SKM-1 treated with dmso at 0.1 percent for 144 hours (cell line): Measurements from ENCODE around the gene HIVEP3.

Source experiments
- DNase-seq: peaks from one replicate; lab custom pipeline; 2025; ENCODE audit not compliant: unreplicated experiment; lab: John Stamatoyannopoulos, UW

Gene HIVEP3

DNA sequence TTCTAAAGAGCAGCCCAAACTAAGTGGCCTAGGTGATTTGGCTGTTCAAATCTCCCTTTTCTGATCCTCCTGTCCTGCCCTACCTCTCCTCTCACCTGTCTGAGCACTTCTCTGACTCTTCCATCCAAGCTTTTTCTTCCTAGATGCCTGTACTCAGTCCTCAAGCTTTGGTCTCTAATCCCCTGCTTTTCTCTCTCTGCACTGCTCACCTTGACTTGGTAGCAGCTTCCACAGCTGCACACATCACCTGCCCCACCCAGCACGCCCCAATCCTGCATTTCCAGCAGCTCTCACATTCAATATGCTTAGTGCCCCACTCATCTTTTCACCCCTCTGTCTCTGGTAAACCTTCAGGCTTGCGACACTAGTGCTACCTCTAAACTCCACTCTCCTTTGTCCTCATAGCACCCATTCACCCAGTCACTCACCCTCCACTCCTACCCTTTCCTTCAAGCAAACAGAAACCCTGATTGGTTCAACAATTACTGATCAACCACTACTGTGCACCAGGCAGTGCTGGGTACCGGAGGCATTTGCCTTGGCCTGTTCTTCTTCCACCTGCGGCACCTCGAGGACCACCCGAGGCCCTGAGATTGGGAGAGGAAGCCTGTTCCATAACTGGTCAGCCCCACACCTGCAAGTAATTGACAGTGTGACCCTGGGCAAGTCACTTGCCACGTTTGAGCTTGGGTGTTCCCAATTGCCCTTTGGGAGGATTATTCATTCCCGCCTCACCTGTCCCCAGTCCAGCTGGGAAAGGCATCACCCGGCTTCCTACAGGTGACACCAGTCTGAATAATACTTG lies 298.2 kb downstream of the HIVEP3 start:
- DNase-seq, result no peak

DNA sequence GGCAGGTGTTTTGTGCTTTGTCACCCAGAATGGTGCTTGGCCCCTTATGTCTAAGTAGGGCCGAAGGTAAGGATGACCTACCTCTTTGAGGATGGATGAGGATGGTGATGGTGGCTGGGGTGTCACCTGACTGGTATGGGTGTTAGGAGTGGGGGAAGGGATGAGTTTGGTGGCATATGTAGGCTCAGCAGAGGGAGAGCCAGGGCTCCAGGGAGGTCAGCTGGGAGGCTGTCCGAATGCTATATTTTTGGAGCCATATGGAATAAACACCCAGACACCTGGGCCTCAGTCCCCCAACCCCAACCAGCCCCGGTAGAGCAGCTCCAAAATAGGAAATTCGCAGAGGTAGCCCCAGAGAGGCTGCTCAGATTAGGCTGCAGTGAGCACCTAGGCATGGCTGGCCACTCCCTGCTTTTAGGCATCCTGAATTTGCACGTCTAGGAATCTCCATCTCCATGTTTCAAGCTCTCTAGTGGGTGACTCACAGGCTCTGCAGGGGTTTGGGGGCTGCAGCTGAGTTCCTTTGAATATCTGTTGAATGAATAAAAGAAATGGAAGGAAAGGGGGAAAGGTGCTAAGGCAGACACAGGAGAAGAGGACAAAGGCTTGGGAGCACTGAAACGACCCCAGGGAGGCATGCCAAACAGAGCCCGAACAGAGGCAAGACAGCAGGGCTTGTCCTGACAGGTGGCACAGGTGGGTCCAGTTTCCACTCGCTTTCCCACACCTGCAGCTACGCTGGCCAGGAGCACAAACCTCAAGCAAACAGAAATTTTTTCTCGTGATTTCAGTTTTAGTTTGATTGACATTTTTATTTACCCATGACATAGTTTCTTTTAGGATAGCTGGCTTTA lies 299.0 kb downstream of the HIVEP3 start:
- DNase-seq, result no peak

DNA sequence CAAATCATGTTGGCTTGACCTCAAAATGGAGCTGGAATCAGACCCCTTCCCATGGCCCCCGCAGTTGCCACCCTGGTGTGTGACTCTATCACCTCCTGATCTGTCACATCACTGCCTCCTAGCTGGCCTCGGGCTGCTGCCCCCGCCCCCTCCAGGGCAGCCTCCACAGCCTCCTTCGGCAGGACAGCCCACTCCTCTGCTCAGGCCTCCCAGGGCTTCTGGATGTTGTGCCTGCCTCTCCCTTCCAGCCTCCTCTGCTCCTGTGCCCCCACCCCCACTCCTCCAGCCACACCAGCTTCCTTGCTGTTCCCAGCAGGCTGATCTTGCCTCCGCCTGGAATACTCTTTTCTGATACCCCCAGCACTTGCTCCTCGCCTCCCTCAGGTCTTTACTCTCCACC lies 299.9 kb downstream of the HIVEP3 start:
- DNase-seq, result no peak

DNA sequence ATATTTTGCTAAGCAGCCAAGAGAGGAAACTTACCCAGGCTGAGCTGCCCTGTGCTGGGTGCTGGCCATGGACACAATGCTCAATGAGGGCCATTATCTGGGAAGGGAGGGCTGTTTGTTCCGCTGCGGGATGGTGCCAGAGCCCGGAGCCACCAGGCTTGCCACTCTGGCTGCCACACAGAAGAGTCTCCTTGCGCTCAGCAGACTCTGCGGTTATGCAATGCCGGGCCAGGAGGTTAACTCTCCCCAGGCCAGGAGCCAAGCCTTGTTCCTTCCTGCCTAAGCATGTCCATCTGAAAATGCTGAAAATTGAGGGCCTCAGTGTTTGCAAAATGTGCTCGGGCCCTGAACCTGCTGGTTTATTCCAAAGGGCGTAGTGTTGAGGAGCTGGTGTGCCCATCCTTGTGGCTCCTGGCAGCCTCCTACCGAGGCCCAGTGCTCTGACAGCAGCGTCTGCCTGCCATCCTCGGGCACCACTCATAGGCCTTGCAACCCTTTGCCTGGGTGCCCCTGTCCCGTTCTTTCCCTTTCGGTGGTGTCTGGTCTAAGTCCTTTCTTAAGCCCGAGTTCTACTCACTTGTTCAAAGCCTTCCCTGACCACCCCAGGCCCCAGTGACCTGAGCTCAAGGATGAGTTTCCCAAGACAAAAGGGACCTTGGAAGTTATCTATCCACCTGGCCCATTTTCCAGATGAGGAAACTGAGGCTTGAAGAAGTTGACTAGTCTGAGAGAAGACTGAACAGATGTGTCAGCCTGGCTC lies 300.5 kb downstream of the HIVEP3 start:
- DNase-seq, result peak; percentile 30

DNA sequence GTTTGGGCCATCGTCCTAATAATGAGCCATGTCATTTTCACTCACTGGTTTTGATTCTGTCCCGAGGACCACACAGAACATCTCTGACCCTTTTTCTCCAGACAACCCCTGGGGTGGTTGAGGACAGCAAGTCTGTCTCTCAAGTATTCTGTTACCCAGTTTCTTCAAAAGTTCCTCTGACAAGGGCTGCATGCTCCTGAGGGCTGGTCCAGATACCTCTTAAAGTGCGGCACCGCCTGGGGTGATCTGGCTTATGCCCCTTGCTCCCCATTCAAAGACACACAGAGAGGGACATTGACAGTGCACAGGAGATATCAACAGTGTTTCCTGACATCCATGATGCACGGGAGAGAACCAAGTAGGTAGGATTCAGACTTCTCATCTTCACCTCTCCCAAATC lies 301.4 kb downstream of the HIVEP3 start:
- no peak for DNase-seq

DNA sequence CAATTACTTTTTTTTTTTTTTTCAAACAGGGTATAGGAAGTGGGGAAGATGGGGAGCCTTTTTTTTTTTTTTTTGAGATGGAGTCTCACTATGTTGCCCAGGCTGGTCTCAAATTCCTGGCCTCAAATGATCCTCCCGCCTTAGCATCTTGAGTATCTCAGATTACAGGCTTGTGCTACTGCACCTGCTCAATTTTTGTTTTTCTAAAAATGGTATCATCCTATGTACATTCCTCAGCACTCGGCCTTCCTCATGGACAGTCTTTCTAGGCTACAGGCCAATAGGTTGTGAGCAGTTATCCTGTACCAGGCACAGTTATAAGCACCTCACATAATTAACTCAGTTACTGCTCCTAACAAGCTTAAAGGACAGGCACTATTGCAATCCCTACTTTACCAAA lies 302.2 kb downstream of the HIVEP3 start:
- no peak for DNase-seq

DNA sequence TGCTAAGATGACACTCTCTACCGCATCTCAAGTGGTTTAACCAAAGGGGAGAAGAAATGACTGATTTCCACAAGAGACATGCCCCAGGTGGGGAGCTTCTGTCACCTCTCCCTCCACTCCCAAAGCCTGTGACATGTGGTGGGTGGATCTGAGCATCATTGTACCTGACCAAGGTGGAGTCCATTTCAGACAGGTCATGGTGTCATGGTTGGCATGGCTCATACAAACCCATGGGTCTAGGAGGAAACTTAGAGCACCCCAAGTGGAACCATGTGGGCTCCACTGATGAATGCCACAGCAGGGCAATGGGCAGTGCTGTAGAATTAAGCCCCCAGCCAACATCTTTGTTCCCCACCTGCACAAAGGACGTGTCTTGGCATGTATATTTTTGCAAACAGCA lies 302.7 kb downstream of the HIVEP3 start:
- no peak for DNase-seq

DNA sequence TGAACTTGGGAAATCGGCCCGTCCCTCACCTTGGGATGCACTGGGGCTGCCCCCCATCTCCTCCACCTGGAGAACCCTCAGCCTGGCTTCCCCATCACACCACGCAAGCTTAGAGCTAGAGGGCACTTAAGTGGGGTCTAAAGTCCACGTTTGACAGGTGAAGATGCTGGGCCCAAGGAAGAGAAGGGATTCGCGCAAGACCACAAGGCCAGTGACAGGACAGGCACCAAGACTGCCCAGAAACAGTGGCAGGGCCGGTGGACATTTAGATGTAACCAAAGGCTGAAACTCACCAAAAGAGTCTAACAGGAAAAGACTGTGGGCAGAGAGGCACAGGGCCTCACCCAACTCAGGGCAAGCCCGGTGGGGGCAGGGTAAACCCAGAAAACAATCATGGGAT lies 303.4 kb downstream of the HIVEP3 start:
- no peak for DNase-seq

DNA sequence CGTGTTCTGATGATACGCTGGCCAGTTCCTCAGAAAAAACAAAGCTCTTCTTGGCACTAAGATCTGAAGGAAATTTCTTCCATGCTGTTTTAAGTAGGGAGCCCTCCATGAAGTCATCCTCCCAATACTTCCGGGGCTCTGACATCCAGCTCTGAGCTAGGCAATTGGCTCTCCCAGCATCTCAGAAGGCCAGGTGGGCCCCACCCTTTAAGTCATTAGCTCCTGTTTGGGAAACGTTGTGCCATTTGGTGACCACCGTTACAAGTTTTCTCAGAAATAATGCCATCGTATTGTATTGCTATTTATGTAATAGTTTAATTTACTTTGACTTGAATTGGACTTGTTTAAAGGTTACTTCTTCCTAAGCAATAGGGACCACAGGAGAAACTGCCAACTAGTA lies 303.9 kb downstream of the HIVEP3 start:
- DNase-seq, result no peak

DNA sequence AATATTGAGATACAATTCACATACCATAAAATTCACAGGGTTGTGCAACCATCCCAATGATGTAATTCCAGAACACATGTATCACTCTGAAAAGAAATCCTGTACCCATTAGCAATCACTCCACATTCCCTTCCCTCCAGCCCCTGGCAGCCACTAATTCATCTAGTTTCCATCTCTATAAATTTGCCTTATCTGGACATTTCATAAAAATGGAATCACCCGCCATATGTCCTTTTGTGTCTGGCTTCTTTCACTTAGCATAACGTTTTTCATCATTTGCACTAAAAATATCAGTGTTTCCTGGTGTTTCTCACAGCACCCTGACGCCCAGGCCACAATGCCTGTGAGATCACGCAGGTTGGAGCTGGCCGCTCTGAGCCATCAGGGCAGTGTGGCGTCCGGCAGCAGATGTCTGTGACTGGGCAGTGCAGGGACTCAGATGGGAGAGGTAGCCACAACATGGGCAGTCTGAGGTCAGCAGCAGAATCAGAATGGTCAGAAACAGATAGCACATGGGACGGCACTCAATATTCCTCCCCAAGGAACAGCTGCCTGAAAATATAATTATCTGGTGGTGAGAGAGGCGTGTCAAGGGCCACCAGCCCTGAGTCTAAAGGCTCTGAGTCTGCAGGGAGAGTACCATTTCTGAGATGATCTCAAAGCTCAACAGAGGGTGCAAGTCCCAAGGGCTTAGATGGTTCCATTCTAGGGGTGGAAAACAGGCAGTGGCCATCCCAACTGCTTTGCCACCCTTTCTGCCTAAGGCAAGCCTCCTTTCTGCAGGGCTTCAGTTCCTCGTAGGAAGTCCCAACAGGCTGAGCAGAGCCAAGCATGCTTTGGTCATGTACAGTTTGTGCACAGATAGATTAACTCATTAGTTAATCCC lies 304.8 kb downstream of the HIVEP3 start:
- no peak for DNase-seq

DNA sequence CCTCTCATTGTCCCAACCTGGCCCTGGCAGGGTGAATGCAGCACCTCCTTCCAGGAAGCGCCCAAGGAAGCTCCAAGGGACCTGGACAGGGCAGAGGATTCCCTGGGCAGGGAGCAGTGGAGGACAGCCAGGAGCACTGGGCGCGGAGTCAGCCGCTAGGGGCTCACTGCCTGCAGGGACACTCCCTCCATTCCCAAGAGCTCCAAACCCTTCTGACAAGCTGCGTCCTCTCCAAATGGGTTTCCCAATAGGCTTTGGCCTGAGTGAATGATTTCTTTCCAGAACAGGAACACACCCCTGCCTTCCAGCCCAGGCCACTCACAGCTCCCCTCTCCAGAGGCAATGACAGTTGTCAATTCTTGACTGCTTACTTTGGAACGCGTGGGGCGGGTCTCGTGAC lies 305.8 kb downstream of the HIVEP3 start:
- DNase-seq, result no peak

DNA sequence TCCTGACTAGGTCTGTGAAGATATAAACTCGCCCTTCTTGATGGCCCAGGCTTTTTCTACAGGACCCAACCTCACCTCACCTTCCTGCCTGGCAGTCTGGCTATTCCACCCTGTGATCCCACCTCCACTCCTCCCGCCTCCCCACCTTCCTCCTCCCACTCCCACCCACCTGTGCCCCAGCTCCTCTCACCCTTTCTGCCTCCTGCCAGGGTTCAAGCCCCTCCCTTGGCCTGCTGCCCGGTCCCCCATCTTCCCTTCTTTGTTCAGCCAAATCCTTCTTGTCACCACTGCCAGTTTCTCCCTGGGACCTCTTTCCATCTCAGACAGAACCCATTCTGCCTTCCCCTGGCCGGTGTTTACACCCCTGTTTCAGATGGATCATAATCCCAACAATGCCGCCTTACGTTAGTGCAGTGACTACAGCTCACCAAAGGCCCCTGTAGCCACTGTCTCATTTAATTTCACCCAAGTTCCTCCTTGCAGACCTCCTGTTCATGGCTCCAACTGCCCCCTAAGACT lies 306.7 kb downstream of the HIVEP3 start:
- DNase-seq, result no peak

DNA sequence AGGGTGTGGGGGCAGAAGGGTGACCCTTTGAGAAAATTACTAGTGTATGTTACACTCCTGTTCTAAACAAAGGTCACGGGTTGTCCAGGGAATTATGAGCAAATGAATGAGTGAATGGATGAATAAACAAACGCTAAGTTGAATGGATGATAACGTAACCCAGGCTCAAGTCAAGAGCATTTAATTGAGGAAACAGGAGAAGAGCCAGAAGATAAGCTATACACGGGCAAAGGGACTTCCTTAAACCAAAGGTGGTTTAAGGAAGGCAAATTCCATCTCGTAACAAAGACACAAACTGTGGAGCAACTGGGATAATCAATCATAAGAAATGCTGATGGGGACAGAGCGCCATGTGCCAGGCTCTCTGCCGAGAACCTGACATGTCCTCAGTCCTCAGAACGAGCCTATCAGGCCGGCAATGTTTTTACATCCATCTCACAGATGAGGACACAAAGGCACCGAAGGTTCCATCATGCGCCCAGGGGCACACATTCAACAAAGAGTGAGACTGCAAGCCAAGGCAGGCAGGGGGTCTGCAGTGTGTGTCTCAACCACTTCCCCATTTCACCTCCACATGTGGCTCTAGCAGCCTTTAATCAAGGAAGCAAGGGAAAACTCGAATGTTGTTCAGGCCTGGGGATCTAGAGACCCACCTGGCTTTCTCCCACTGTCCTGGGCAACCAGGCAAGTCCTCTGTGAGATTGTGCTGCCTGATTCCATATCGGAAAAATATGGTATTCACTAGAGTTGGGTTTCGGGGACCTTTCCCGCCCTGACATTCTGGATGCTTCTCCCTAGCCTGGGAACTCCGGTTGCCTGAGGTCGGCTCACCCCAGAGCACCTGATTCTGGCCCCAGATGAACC lies 307.4 kb downstream of the HIVEP3 start:
- DNase-seq, result peak; percentile 8

DNA sequence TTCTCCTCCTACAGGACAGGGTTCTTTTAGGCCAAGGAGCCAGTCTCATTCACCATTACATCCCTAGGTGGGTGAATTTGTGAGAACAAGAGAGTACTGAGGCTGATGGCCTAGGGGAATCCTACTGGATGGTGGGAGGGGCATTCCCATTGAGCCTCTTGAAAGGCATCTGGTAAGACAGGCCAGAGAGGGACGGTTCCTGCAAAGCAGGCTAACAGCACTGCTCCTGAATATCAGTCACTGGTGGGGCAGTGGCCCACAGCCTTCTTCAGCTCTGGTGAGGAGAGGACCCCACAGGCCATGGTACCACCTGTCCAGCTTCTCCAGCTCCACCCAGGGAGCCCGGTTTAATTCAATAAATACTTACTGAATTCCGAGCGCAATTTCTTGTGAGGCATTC lies 308.4 kb downstream of the HIVEP3 start:
- no peak for DNase-seq

DNA sequence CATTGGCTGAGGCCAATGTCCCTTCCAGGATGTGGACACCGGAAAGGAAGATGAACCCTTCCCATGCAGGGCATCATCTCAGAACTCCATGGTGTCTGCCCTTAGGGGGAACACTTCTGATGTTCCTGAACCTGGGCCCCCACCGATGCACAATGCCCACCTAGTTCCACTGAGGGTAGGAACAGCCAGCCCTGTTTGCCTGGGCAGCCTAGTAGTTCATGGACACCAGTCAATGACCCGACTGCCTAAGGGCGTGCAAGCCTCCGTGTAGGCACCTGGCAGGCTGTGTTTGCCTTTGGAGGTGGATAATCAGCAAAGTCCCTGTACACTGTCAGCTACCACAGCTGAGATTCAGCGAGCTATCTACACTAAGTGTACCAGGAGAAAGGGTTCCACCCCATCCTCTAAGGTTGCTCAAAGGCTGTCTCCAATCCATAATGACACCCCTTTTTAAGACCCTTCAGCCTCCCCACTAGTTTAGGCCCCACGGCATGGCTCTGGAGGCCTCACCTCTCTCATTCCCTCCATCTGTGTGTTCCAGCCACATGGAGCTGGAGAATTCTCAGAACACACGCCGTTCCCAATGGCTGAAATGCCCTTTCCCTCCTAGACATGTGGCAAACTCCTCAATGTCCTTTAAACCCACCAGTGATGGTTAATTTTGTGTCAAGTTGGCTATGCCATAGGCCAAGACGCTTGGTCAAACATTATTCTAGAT lies 309.4 kb downstream of the HIVEP3 start:
- no peak for DNase-seq

DNA sequence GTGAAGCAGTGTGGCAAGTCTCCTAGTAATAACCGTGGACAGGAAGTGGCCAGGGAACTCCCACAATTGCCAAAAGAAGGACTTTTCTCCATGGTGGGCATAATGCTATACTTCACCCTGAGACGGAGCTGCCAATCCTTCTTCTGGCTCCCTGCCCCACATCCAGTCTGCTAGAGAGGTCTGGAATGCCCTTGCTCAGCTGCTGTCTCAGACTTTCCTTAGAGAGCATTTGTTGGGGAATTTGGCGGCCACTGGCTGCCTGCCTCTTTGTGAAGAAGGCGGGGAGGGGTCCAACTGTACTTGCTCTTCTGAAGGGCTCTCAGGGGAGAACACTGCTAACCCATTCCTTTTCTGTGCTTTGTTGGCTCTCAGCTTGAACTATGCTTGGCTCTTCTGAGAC lies 310.5 kb downstream of the HIVEP3 start:
- no peak for DNase-seq

DNA sequence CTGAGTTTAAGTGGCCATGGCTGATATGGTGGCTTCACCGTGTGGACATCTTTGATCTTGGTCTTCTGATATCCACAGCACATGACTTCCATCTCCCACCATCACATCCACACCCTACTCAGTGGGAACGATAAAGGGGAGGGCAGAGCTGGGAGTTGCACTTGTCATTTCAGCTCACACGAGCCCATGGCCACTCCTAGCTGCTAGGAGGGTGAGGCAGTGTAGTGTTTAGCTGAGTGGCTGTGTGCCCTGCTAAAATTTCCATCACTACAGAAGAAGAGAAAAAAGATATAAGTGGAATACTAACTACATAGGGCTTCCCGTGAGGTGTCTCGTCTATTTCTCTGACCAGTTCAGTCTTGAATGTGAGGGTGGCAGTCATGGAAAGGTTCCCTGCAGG lies 310.9 kb downstream of the HIVEP3 start:
- no peak for DNase-seq

DNA sequence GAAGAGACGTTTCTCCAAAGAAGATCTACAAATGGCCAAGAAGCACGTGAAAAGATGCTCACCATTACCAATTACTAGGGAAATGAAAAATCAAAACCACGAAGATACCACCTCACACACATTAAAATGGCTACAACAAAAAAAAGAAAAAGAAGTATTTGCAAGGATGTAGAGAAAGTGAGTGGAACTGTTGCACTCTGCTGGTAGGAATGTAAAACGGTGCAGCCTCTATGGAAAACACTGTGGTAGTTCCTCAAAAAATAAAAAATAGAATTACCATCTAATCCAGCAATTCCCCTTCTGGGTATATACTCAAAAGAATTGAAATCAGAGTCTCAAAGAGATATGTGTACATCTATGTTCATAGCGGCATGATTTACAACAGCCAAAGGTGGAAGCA lies 318.8 kb downstream of the HIVEP3 start:
- no peak for DNase-seq

DNA sequence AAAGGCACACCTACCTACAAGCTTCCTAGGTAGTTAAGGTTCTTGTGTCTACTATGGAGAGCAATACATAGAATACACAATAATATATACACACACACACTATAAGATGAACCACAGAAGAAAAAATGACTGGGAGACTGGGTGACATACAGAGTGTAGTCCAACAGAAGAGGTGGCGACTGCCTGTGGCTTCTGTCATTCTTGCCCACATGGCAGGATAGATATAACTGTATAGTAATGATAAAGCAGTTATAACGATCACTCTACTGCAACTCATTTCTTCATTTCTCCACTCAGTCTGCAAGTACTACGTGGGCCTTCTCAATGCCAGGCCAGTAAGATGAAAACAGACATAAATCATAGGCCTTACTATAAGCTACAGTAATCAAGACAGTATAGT lies 320.4 kb downstream of the HIVEP3 start:
- DNase-seq, result no peak
